AG04450 (cell line): ENCODE data around the gene PLEKHG4B. TPM values are rescaled to one million over a fixed set of nuclear protein-coding genes. Genes with fewer than 3 reads are reported as not detected.
"Not testable (repeated sequence)": the region's sequence is repeated elsewhere in the genome, so short reads cannot be mapped to it uniquely, and the experiment has no call there.

Experiments
- CTCF ChIA-PET: fragments of 300-600, 350-600 bp; formaldehyde crosslinking; extraction: SDS; loops from one replicate; lab custom pipeline; 2022; ENCODE audit warnings: antibody characterized with exemption, inconsistent platforms; lab: Charles Lee
- POLR2A ChIA-PET: fragments of 350-600 bp; formaldehyde crosslinking; extraction: SDS; loops from one replicate; lab custom pipeline; 2021; ENCODE audit warnings: antibody characterized with exemption, inconsistent platforms; lab: Yijun Ruan, JAX
- DNase-seq: peaks from one replicate; pipeline ENCODE4 v3.0.0-alpha.2; 2011; ENCODE audit warnings: low read depth, low spot score
- H3K27ac ChIP-seq: one replicate; pipeline ENCODE4 v1.5.1; 2012; ENCODE audit warnings: low read depth, low read length, control low read depth
- H3K27me3 ChIP-seq: one replicate; pipeline ENCODE4 v1.6.0; 2012; ENCODE audit warnings: low read length; ENCODE audit not compliant: control insufficient read depth, insufficient read depth
- H3K4me3 ChIP-seq: 2 replicates; pipeline ENCODE4 v1.5.1; 2011; ENCODE audit warnings: mild to moderate bottlenecking, low read depth, low read length, control low read depth
- H3K9me3 ChIP-seq: 2 replicates; pipeline ENCODE4 v1.5.1; 2012; ENCODE audit warnings: low read length; ENCODE audit not compliant: control insufficient read depth, insufficient read depth
- polyA plus RNA-seq: library from polyadenylated mRNA; depleted of rRNA; stranded (reverse); fragments of >200 nt; gene quantifications from 2 replicates; pipeline ENCODE4 v1.2.3, GENCODE V29; 2011
- TF ChIP-seq, protein P1 (sequence below): IDR thresholded peaks from 2 replicates; pipeline ENCODE4 v1.5.1; 2011; ENCODE audit warnings: low read depth, low read length, control low read depth, inconsistent platforms

PLEKHG4B gene
- polyA plus RNA-seq, 1 experiment: 0.24 TPM

GRCh38 chr5:163338-163620 lies 71.3 kb downstream of the PLEKHG4B start:
- H3K27me3 ChIP-seq: peaks cover 3% of the 10 kb centered on the region
- no peak for DNase-seq
- POLR2A ChIA-PET: no interaction called here
- H3K9me3 ChIP-seq: no peaks in the 10 kb centered on the region; the same call in 1 of the 2 replicates
- H3K4me3 ChIP-seq: no peak overlapping the region
- no peak overlapping the region for H3K27ac ChIP-seq
- CTCF ChIA-PET: no interaction called here
- TF ChIP-seq, protein P1, sequence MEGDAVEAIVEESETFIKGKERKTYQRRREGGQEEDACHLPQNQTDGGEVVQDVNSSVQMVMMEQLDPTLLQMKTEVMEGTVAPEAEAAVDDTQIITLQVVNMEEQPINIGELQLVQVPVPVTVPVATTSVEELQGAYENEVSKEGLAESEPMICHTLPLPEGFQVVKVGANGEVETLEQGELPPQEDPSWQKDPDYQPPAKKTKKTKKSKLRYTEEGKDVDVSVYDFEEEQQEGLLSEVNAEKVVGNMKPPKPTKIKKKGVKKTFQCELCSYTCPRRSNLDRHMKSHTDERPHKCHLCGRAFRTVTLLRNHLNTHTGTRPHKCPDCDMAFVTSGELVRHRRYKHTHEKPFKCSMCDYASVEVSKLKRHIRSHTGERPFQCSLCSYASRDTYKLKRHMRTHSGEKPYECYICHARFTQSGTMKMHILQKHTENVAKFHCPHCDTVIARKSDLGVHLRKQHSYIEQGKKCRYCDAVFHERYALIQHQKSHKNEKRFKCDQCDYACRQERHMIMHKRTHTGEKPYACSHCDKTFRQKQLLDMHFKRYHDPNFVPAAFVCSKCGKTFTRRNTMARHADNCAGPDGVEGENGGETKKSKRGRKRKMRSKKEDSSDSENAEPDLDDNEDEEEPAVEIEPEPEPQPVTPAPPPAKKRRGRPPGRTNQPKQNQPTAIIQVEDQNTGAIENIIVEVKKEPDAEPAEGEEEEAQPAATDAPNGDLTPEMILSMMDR: no peak

- H3K27me3 ChIP-seq: peaks cover 3% of the 10 kb centered on the region
- POLR2A ChIA-PET: no interaction called here
- no peak overlapping the region for H3K4me3 ChIP-seq
- no peaks in the 10 kb centered on the region; the same call in 1 of the 2 replicates for H3K9me3 ChIP-seq
- no peak for DNase-seq
- CTCF ChIA-PET: no interaction called here
- no peak overlapping the region for H3K27ac ChIP-seq
- TF ChIP-seq, protein P1: no peak
These were observed 71.9 kb downstream of the PLEKHG4B start for GRCh38 chr5:163841-164240.

GRCh38 chr5:164244-164643 lies 72.3 kb downstream of the PLEKHG4B start:
- no peak for DNase-seq
- CTCF ChIA-PET: no interaction called here
- POLR2A ChIA-PET: no interaction called here
- H3K9me3 ChIP-seq: no peaks in the 10 kb centered on the region; the same call in 1 of the 2 replicates
- H3K27ac ChIP-seq: no peak overlapping the region
- no peak overlapping the region for H3K4me3 ChIP-seq
- TF ChIP-seq, protein P1: no peak
- peaks cover 3% of the 10 kb centered on the region for H3K27me3 ChIP-seq

GRCh38 chr5:164783-165182 lies 72.8 kb downstream of the PLEKHG4B start:
- H3K27ac ChIP-seq, H3K4me3 ChIP-seq, DNase-seq, H3K27me3 ChIP-seq, H3K9me3 ChIP-seq, CTCF ChIA-PET, POLR2A ChIA-PET: not testable (repeated sequence)

DNA sequence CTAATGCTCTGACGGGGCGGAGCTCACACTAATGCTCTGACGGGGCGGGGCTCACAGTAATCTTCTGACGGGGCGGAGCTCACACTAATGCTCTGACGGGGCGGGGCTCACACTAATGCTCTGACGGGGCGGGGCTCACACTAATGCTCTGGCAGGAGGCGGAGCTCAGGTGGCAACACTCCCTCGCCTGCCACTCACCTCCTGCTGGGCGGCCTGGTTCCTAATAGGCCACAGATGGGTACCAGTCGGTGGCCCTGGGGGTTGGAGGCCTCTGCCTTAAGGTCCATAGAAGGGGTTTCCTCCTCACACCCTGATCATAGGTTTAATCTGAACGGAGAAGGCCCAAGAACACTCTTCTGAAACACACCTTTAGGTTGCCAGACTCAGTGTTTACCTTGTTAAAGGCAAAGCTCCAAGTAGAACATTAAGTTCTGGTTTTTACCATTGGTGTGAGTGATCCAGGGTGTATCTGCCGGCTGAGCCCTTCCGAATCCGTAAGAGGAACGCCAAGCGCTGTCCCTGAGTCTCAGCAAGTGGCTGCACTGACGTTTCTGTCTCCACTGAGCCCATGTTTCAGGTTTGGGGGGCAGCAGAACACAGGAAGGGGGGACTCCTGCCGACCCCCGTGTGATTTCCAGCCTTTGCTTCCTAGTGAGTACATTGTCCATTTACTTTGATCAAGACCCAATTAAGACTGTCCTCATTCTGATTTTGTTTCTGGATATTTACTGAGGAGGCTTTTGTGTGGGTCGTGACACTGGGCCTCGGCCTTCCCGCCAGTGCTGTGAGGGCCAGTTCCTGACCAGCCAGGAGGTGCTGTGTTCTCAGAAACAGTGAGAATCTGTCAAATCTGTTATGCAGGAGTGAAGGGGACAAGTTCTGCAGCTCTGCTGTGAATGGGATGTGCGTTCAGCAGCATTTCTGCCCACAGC lies 74.7 kb downstream of the PLEKHG4B start:
- no peak overlapping the region for H3K27ac ChIP-seq
- ChIA-PET CTCF (interaction anchor here (3.5 kb wide), 1 partner anchor 22 kb away, joined by 13 read pairs; no protein-coding TSS in a partner anchor), POLR2A (no interaction called here)
- peaks cover 3% of the 10 kb centered on the region for H3K27me3 ChIP-seq
- TF ChIP-seq, protein P1: no peak
- H3K4me3 ChIP-seq: no peak overlapping the region
- DNase-seq: no peak
- no peaks in the 10 kb centered on the region; the same call in 1 of the 2 replicates for H3K9me3 ChIP-seq
